GM18870 (cell line): ENCODE data around the gene PLD4.
"Not testable (repeated sequence)": the region's sequence is repeated elsewhere in the genome, so short reads cannot be mapped to it uniquely, and the experiment has no call there.

ENCODE experiments used
- ATAC-seq: cut with Tn5 transposase; IDR thresholded peaks from one replicate; pipeline ENCODE4 v1.9.1; 2021; ENCODE audit warnings: moderate library complexity; ENCODE audit not compliant: unreplicated experiment

PLD4 gene

DNA sequence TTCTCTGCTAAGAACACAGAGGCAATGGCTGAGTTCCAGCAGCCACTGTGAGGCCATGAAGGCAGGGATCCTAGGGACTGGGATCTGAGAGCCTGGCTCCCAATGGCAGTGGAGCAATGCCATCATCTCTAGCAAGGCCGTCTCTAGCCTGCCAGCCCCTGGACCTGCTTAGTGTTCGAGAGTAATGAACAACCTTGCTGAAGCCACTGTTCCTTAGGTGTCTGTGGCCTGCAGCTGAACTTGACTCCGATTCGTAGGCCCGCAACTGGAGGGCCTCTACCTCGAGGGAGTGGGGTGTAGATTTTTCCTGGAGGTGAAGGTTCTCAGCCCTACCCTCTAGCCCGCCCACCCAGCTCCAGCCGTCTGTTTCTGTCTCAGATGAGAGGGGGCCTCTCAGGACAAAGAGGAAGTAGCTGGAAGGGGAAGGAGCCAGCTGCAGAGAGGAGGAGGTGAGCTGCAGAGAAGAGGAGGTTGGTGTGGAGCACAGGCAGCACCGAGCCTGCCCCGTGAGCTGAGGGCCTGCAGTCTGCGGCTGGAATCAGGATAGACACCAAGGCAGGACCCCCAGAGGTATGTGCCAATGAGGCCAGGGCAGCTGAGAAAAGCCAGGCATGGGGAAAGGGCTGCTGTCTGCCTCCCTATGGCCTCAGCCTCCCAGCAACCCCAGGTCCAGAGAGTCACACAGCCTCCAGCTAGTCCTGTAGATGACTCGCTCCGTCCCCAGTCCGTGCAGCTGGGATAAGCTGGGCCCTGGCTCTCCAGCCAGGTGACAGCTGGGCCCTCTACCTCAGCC is at the start of gene PLD4:
TSS of gene PLD4 (plus strand) at position 459 of the 793 bp plus-strand sequence. CDS start 2,262 bp downstream, outside the sequence.
- no peak for ATAC-seq

DNA sequence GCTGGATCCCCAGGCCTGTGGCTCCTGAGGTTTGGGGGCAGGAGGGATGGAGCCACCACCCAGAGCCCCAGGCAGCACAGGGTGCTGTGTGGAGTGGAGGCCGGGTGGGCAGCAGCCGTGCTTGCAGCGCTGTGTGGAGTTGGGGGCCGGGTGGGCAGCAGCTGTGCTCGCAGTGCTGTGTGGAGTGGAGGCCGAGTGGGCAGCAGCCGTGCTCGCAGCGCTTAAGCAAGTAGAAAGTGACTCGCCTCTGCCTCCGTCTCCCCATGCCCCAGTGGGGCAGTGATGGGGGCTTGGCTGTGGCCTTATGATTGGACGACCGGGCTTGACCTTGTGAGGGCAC is 49.3 kb upstream of the PLD4 start:
- ATAC-seq, result no peak

- ATAC-seq, result no peak
These were observed 48.9 kb upstream of the PLD4 start for GRCh38 chr14:104875811-104876210.

DNA sequence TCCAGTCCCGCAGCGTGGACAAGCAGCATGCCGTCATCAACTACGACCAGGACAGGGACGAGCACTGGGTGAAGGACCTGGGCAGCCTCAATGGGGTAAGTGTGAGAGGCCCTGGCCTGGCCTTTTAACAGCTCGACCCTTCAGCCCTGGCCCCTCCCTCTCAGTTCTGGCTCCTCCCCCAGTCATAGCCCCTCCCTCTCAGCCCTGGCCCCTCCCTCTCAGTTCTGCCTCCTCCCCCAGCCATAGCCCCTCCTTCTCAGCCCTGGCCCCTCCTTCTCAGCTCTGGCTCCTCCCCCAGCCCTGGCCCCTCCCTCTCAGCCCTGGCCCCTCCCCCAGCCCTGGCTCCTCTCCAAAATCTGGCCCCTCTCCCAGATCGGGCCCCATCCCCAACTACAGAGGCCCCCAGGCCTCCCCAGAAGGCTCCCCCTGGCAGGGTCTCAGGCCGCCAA is 48.4 kb upstream of the PLD4 start:
- ATAC-seq, result no peak

- no peak for ATAC-seq
These were observed 47.4 kb upstream of the PLD4 start for GRCh38 chr14:104877066-104877805.

DNA sequence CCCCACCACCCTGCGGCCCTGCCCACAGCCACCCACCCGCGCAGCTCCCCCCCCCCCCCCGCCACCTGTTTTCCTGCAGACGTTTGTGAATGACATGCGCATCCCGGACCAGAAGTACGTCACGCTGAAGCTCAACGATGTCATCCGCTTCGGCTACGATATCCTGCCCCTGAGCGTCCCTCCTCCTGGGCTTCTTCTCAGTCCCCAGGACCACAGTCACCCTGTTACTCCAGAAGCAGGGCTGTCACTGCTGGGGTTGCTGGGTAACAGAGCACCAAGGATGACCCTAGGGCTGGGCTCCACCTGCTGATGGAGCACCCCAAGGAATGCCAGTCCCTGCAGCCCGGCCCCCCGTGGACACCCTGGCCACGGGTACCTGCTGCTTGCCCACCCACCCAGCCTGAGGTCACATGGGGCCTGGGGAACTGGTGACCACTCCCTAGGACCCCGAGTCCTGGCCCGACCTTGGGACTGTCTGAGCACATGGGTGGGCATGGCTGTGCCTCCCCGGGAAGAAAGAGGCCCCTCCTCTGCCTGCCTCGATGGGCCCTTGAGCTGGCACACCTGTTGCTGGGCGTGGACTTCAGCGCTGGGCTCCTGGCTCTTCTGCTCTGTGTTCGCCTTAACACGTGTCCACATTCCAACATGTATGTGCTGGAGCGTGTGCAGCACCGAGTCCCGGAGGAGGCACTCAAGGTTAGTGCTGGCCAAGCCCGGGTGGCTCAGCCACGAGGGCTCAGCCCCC is 46.7 kb upstream of the PLD4 start:
- ATAC-seq, result no peak

GRCh38 chr14:104878582-104878981 is 46.1 kb upstream of the PLD4 start:
- ATAC-seq, result no peak

GRCh38 chr14:104879201-104879982 is 45.3 kb upstream of the PLD4 start:
- ATAC-seq, result no peak

- ATAC-seq, result no peak
These were observed 44.6 kb upstream of the PLD4 start for GRCh38 chr14:104879983-104880565.

- ATAC-seq, result no peak
These were observed 44.0 kb upstream of the PLD4 start for GRCh38 chr14:104880584-104881210.

DNA sequence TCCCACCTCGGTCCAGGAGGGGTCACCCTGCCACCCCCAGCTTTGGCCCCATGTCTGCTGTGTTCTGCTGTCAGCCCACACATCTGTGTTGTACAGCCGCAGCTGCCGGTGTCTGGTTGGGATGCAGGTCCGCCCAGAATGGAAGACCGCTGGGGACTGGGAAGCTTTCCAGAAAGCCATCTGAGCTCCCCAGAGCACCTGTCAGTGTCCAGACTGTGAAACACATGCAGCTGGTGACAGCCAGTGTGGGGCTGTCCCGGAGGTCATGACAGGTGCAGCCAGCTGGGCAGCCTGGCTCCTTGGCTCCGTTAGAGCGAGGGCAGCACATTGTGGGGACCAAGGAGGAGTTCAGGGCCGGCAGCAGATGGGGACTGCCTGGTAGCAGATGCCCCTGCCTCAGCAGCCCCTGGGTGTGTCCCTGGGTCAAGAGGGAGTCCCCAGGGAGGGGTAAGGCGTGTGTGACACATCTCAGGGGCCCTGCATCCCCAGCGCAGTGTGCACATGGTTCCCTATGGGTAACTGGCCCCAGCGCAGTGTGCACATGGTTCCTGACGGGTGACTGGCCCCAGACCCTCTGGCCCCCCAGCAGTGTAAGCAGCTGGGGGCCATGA is 43.2 kb upstream of the PLD4 start:
- ATAC-seq, result no peak

DNA sequence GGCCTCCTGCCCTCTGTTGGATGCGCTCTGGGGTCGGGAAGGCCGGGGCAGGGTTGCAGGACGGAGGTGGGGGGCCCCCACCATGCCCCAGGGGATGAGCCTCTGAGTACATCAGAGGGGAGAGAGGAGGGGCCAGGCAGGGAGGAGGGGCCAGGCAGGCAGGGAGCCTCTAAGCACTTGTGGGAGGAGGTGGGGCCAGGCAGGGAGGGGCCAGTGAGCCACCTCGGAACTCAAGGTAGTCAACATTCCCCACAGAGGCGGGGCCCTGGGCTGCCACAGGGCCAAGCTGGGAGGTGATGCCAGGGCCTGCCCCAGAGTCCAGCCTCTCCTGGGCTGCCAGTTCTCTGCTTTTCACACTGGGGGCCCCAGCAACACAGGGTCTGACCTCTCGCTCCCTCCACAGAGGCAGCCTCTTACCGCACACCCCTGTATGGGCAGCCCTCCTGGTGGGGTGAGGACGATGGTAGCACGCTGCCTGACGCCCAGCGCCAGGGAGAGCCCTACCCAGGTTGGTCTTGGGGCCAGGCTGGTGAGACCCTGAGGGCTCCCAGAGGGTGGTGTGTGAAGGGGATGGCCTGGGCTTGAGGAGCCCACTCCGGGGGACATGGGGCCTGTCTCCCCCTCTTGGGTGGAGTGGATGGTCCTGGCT is 42.2 kb upstream of the PLD4 start:
- no peak for ATAC-seq

DNA sequence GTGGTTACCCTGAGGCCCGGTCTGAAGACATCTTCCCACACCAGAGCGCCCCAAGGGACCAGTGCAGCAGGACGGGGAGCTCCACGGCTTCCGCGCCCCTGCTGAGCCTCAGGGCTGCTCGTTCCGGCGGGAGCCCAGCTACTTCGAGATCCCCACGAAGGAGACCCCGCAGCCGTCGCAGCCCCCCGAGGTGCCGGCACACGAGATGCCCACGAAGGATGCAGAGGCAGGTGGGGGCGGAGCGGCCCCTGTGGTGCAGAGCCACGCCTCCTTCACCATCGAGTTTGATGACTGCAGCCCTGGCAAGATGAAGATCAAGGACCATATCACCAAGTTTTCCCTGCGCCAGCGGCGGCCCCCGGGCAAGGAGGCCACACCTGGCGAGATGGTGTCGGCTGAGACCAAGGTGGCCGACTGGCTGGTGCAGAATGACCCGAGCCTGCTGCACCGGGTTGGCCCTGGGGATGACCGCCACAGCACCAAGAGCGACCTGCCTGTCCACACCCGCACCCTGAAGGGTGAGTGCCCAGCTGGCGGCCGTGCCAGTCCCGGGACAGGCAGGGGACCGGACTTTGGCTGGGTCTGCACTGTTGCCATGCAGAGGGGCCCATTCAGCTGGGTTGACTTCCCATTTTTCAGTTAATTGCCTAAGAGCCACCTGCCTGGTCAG is 41.6 kb upstream of the PLD4 start:
- ATAC-seq, result no peak

- ATAC-seq, result no peak
These were observed 40.9 kb upstream of the PLD4 start for GRCh38 chr14:104883681-104884361.

GRCh38 chr14:104884381-104884780 is 40.3 kb upstream of the PLD4 start:
- not testable (repeated sequence) for ATAC-seq

DNA sequence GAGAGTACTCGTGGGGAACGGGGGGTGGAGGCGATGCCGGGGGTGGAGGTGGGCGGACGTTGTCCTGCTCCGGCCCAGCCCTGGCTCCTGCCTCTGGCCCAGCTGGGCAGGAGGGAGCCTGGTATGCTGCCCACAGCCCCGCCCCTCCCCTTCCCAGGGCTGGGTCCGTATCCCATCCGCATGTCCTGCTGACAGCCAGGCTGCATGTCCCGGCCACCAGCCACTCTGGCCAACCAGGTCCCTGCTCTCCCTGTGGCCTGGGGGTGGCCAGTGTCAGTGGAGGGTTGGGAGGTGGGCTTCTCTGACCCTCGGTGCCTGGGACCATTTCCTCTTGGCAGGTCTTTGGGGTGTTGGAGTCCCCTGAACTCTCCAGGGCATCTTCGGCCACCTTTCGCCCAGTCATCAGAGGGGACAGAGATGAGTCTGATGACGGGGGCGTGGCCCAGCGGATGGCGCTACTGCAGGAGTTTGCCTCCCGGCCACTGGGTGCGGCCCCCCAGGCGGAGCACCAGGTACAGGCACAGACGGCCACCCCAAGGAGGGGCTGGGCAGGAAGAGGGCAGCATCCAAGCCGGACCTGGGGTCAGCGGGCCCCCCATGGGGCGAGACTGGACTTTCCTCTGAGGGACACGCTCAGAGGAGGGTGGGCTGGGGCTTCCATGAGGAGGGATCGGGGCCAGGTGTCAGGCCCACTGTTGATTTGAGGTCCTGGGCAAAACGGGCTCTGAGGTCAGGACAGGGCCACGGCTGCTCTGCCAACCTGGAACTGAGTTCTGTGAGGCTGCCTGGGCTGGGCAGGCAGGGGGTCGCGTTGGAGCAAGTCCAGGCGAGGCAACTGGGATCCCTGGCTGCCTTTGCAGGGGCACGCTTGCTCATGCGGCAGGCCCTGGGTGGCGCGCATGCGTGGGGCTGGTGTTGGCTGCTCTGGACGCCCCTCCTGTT is 39.4 kb upstream of the PLD4 start:
- no peak for ATAC-seq
